Activated naive CD4-positive, alpha-beta T cell treated with anti-CD3 and anti-CD28 coated beads for 36 hours (primary cell): ENCODE results near the gene CSNK1G2. TPM values are rescaled to one million over a fixed set of nuclear protein-coding genes. Genes with fewer than 3 reads are reported as not detected.

ENCODE experiments used
- CTCF ChIA-PET: fragments of 350-600 bp; sonication (Branson Sonifier 250); formaldehyde crosslinking; loops from one replicate; lab custom pipeline; 2021; ENCODE audit warnings: antibody characterized with exemption; lab: Charles Lee
- DNase-seq: peaks from one replicate; pipeline ENCODE4 v3.0.0-alpha.2; 2020
- H3K27ac Mint-ChIP-seq: one replicate; pipeline ENCODE4 v1.8.0; 2021; ENCODE audit warnings: mild to moderate bottlenecking, mixed read lengths
- H3K27me3 Mint-ChIP-seq: one replicate; pipeline ENCODE4 v1.8.0; 2021; ENCODE audit warnings: low read depth, mixed read lengths
- H3K36me3 Mint-ChIP-seq: one replicate; pipeline ENCODE4 v1.8.0; 2021; ENCODE audit warnings: low read depth, mixed read lengths
- H3K4me1 Mint-ChIP-seq: one replicate; pipeline ENCODE4 v1.8.0; 2021; ENCODE audit warnings: low read depth, mixed read lengths
- H3K4me3 Mint-ChIP-seq: one replicate; pipeline ENCODE4 v1.8.0; 2021; ENCODE audit warnings: mild to moderate bottlenecking, moderate library complexity, mixed read lengths
- H3K9me3 Mint-ChIP-seq: one replicate; pipeline ENCODE4 v1.8.0; 2021; ENCODE audit warnings: mixed read lengths
- intact Hi-C: fragments of 100-400 bp; cut with micrococcal nuclease; formaldehyde crosslinking; loops from one replicate; pipeline ENCODE4 v1.15.1; 2023
- total RNA-seq, 2 experiments: library from RNA; stranded (reverse); gene quantifications; one replicate each; pipeline ENCODE4 v1.2.3, GENCODE V29; 2021

The CSNK1G2 gene
- total RNA-seq, 2 experiments from 2014 or later: 50.6 to 51.0 TPM

GRCh38 chr19:1936916-1937610, 3.9 kb upstream of the CSNK1G2 start:
- peaks cover 9% of the 10 kb centered on the region for H3K4me1 Mint-ChIP-seq
- intact Hi-C loops: no loop called here
- no peak overlapping the region for H3K4me3 Mint-ChIP-seq
- peak overlapping the region; percentile 4 for H3K27ac Mint-ChIP-seq
- H3K36me3 Mint-ChIP-seq: peaks cover 2% of the 10 kb centered on the region
- CTCF ChIA-PET: interaction anchor here (0.7 to 1.3 kb wide), 2 partner anchors 8 to 9 kb away, joined by 4 read pairs; no protein-coding TSS in a partner anchor
- no peaks in the 10 kb centered on the region for H3K27me3 Mint-ChIP-seq
- H3K9me3 Mint-ChIP-seq: peaks cover 9% of the 10 kb centered on the region
- no peak for DNase-seq

- CTCF ChIA-PET: no interaction called here
- H3K36me3 Mint-ChIP-seq: peaks cover 4% of the 10 kb centered on the region
- no peak for DNase-seq
- H3K27ac Mint-ChIP-seq: no peak overlapping the region
- H3K4me3 Mint-ChIP-seq: no peak overlapping the region
- H3K9me3 Mint-ChIP-seq: peaks cover 4% of the 10 kb centered on the region
- H3K4me1 Mint-ChIP-seq: peaks cover 14% of the 10 kb centered on the region
- no peaks in the 10 kb centered on the region for H3K27me3 Mint-ChIP-seq
- intact Hi-C loops: no loop called here
Measured at GRCh38 chr19:1938071-1938470, 2.9 kb upstream of the CSNK1G2 start.

GRCh38 chr19:1942078-1942933, 1.3 kb downstream of the CSNK1G2 start:
- CTCF ChIA-PET: interaction anchor here (1.2 to 2.1 kb wide), 2 partner anchors 14 to 139 kb away, joined by 3 to 10 read pairs; no protein-coding TSS in a partner anchor
- Mint-ChIP-seq H3K27me3 (no peaks in the 10 kb centered on the region), H3K4me1 (peaks cover 31% of the 10 kb centered on the region), H3K36me3 (peaks cover 4% of the 10 kb centered on the region), H3K4me3 (peak overlapping the region; percentile 91), H3K9me3 (no peaks in the 10 kb centered on the region), H3K27ac (peak overlapping the region; percentile 92)
- intact Hi-C loops: loop anchor here (1.0 kb wide), 4 partner anchors 13 to 154 kb away; partner anchors contain the start of genes ADAT3, IZUMO4, MOB3A and SCAMP4
- peak; percentile 89 for DNase-seq

GRCh38 chr19:1942934-1943555, 2.1 kb downstream of the CSNK1G2 start:
- Mint-ChIP-seq H3K36me3 (peaks cover 4% of the 10 kb centered on the region), H3K27me3 (no peaks in the 10 kb centered on the region), H3K9me3 (no peaks in the 10 kb centered on the region), H3K4me1 (peaks cover 31% of the 10 kb centered on the region), H3K4me3 (peak overlapping the region; percentile 91), H3K27ac (peak overlapping the region; percentile 92)
- no peak for DNase-seq
- intact Hi-C loops: loop anchor here (1.0 kb wide), 4 partner anchors 14 to 153 kb away; partner anchors contain the start of genes ADAT3, IZUMO4, MOB3A and SCAMP4
- CTCF ChIA-PET: interaction anchor here (0.6 to 2.1 kb wide), 3 partner anchors 15 to 282 kb away, joined by 3 to 10 read pairs (median 3); no protein-coding TSS in a partner anchor

- Mint-ChIP-seq H3K27ac (no peak overlapping the region), H3K36me3 (peaks cover 4% of the 10 kb centered on the region), H3K9me3 (no peaks in the 10 kb centered on the region), H3K4me3 (peak overlapping the region; percentile 91), H3K27me3 (no peaks in the 10 kb centered on the region), H3K4me1 (peaks cover 34% of the 10 kb centered on the region)
- CTCF ChIA-PET: interaction anchor here (0.6 to 2.1 kb wide), 2 partner anchors 16 to 282 kb away, joined by 3 to 10 read pairs; no protein-coding TSS in a partner anchor
- intact Hi-C loops: no loop called here
- DNase-seq: no peak
Measured at GRCh38 chr19:1943661-1944087, 2.7 kb downstream of the CSNK1G2 start.

GRCh38 chr19:1944088-1944915, 3.3 kb downstream of the CSNK1G2 start:
- intact Hi-C loops: no loop called here
- no peaks in the 10 kb centered on the region for H3K27me3 Mint-ChIP-seq
- CTCF ChIA-PET: interaction anchor here (1.5 kb wide), 1 partner anchor 15 kb away, joined by 5 read pairs; no protein-coding TSS in a partner anchor
- H3K9me3 Mint-ChIP-seq: no peaks in the 10 kb centered on the region
- H3K4me1 Mint-ChIP-seq: peaks cover 37% of the 10 kb centered on the region
- H3K4me3 Mint-ChIP-seq: peak overlapping the region; percentile 34
- no peak for DNase-seq
- no peak overlapping the region for H3K27ac Mint-ChIP-seq
- peaks cover 6% of the 10 kb centered on the region for H3K36me3 Mint-ChIP-seq

- H3K9me3 Mint-ChIP-seq: no peaks in the 10 kb centered on the region
- peaks cover 32% of the 10 kb centered on the region for H3K4me1 Mint-ChIP-seq
- peaks cover 8% of the 10 kb centered on the region for H3K36me3 Mint-ChIP-seq
- no peak overlapping the region for H3K27ac Mint-ChIP-seq
- DNase-seq: no peak
- no peaks in the 10 kb centered on the region for H3K27me3 Mint-ChIP-seq
- no peak overlapping the region for H3K4me3 Mint-ChIP-seq
- CTCF ChIA-PET: interaction anchor here (0.7 to 1.5 kb wide), 4 partner anchors 14 to 57 kb away, joined by 4 to 5 read pairs (median 4); no protein-coding TSS in a partner anchor
- intact Hi-C loops: no loop called here
Measured at GRCh38 chr19:1944916-1945561, 4.1 kb downstream of the CSNK1G2 start.

- H3K27me3 Mint-ChIP-seq: no peaks in the 10 kb centered on the region
- CTCF ChIA-PET: interaction anchor here (0.5 to 1.5 kb wide), 8 partner anchors 11 to 149 kb away, joined by 3 to 7 read pairs (median 4); no protein-coding TSS in a partner anchor
- H3K27ac Mint-ChIP-seq: peak overlapping the region; percentile 16
- H3K36me3 Mint-ChIP-seq: peaks cover 8% of the 10 kb centered on the region
- H3K4me1 Mint-ChIP-seq: peaks cover 36% of the 10 kb centered on the region
- peak; percentile 52 for DNase-seq
- H3K9me3 Mint-ChIP-seq: no peaks in the 10 kb centered on the region
- intact Hi-C loops: no loop called here
- H3K4me3 Mint-ChIP-seq: no peak overlapping the region
Measured at GRCh38 chr19:1945899-1946298, 4.9 kb downstream of the CSNK1G2 start.

- DNase-seq: no peak
- no peak overlapping the region for H3K27ac Mint-ChIP-seq
- intact Hi-C loops: no loop called here
- no peaks in the 10 kb centered on the region for H3K9me3 Mint-ChIP-seq
- no peaks in the 10 kb centered on the region for H3K27me3 Mint-ChIP-seq
- H3K4me1 Mint-ChIP-seq: peaks cover 38% of the 10 kb centered on the region
- peaks cover 8% of the 10 kb centered on the region for H3K36me3 Mint-ChIP-seq
- no peak overlapping the region for H3K4me3 Mint-ChIP-seq
- CTCF ChIA-PET: interaction anchor here (0.9 kb wide), 1 partner anchor 18 kb away, joined by 3 read pairs; no protein-coding TSS in a partner anchor
Measured at GRCh38 chr19:1947651-1948209, 6.8 kb downstream of the CSNK1G2 start.

GRCh38 chr19:1949304-1950101, 8.5 kb downstream of the CSNK1G2 start:
- H3K9me3 Mint-ChIP-seq: no peaks in the 10 kb centered on the region
- H3K4me3 Mint-ChIP-seq: no peak overlapping the region
- CTCF ChIA-PET: no interaction called here
- H3K27me3 Mint-ChIP-seq: no peaks in the 10 kb centered on the region
- peaks cover 6% of the 10 kb centered on the region for H3K36me3 Mint-ChIP-seq
- DNase-seq: no peak
- no peak overlapping the region for H3K27ac Mint-ChIP-seq
- intact Hi-C loops: no loop called here
- H3K4me1 Mint-ChIP-seq: peaks cover 25% of the 10 kb centered on the region
